ENCODE data around the gene MRPL14. TPM values are rescaled to one million over a fixed set of nuclear protein-coding genes. Genes with fewer than 3 reads are reported as not detected.

The MRPL14 gene
- total RNA-seq, 4 donors from 2014 or later: 100 to 180 (median 152) TPM

DNA sequence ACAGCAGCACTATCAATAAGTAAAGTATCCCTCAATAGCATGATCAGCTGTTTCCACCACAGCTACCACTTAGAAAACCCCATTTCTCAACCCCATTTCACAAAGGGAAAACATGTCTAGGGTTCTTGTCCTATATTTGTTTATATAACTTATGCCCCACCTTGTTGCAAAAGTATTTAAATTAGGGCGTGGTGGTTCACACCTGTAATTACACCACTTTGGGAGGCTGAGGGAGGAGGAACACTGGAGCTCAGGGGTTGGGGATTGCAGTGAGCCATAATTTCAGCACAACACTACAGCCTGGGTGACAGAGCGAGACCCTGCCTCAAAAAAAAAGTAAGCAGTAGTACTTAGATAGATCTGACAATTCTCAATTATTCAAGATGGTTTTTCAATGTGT is 3.7 kb downstream of the MRPL14 start:
- intact Hi-C loops (cut with DNase I; ENCODE audit: low total_unique reads): no loop called here
- no peaks in the 10 kb centered on the region for H3K36me3 ChIP-seq
- no peak overlapping the region for H3K4me3 ChIP-seq
- peak overlapping the region; percentile 77 to 100 (median 98) for H3K27ac ChIP-seq
- H3K4me1 ChIP-seq: peaks cover 83 to 85% of the 10 kb centered on the region in 2 donors
- no peaks in the 10 kb centered on the region for H3K27me3 ChIP-seq
- ATAC-seq (no peak), DNase-seq (no peak)
- H3K9me3 ChIP-seq: no peaks in the 10 kb centered on the region
- no peak for TF ChIP-seq POLR2A (IDR thresholded peaks at IDR 0.05)
- TF ChIP-seq, protein P1, sequence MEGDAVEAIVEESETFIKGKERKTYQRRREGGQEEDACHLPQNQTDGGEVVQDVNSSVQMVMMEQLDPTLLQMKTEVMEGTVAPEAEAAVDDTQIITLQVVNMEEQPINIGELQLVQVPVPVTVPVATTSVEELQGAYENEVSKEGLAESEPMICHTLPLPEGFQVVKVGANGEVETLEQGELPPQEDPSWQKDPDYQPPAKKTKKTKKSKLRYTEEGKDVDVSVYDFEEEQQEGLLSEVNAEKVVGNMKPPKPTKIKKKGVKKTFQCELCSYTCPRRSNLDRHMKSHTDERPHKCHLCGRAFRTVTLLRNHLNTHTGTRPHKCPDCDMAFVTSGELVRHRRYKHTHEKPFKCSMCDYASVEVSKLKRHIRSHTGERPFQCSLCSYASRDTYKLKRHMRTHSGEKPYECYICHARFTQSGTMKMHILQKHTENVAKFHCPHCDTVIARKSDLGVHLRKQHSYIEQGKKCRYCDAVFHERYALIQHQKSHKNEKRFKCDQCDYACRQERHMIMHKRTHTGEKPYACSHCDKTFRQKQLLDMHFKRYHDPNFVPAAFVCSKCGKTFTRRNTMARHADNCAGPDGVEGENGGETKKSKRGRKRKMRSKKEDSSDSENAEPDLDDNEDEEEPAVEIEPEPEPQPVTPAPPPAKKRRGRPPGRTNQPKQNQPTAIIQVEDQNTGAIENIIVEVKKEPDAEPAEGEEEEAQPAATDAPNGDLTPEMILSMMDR (IDR thresholded peaks at IDR 0.05 in 4 of 5, conservative IDR thresholded peaks at IDR 0.05 in 1 of 5): no peak
- in situ Hi-C loops (cut with MboI; ENCODE audit: low sequenced_read_pairs in 4 of 4): loop anchor here in 1 of 4 donors (25.0 kb wide), 1 partner anchor 114 kb away; the partner anchor contains the start of gene HSP90AB1

DNA sequence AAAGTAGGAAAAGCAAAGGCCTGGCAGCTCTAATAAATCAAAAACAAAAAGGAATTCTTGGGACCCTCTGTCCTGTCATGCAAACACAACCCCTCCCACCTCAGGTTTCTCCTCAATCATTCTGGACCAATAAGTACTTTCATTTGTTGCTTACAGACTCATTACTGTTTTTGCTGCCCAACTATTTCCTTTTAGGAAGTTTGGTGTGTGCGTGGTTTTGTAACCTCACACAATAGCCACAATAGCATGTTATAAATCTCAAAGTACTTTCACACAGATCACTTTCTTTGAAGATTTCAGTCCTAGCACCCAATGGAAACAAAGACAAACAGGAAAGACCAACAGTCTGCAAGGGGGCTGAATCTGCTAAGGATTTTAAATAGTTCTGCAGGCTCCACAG is 4.5 kb downstream of the MRPL14 start:
- intact Hi-C loops (cut with DNase I; ENCODE audit: low total_unique reads): no loop called here

GRCh38 chr6:44120692-44121443 is 6.4 kb downstream of the MRPL14 start:
- Histone ChIP-seq H3K4me1 (peaks cover 99% of the 10 kb centered on the region in 2 donors), H3K27me3 (no peaks in the 10 kb centered on the region), H3K4me3 (peak overlapping the region in 2 of 4 donors; percentile 0 to 6), H3K9me3 (no peaks in the 10 kb centered on the region), H3K27ac (peak overlapping the region; percentile 77 to 100 (median 98)), H3K36me3 (no peaks in the 10 kb centered on the region)
- ATAC-seq: peak; percentile 53 to 62
- intact Hi-C loops (cut with DNase I; ENCODE audit: low total_unique reads) (no loop called here), in situ Hi-C loops (cut with MboI; ENCODE audit: low sequenced_read_pairs in 4 of 4) (loop anchor here in 1 of 4 donors (25.0 kb wide), 1 partner anchor 116 kb away; the partner anchor contains the start of gene HSP90AB1)
- no peak for DNase-seq
- TF ChIP-seq POLR2A (IDR thresholded peaks at IDR 0.05): no peak
- TF ChIP-seq, protein P1 (IDR thresholded peaks at IDR 0.05 in 4 of 5, conservative IDR thresholded peaks at IDR 0.05 in 1 of 5): no peak

More for the DNA sequence above, 4.5 kb downstream of the MRPL14 start:
- ATAC-seq (no peak), DNase-seq (no peak)
- in situ Hi-C loops (cut with MboI; ENCODE audit: low sequenced_read_pairs in 4 of 4): loop anchor here in 1 of 4 donors (25.0 kb wide), 1 partner anchor 114 kb away; the partner anchor contains the start of gene HSP90AB1
- TF ChIP-seq, protein P1 (IDR thresholded peaks at IDR 0.05 in 4 of 5, conservative IDR thresholded peaks at IDR 0.05 in 1 of 5): no peak
- TF ChIP-seq POLR2A (IDR thresholded peaks at IDR 0.05): no peak
- Histone ChIP-seq H3K27me3 (no peaks in the 10 kb centered on the region), H3K4me3 (peak overlapping the region in 1 of 4 donors; percentile 7), H3K27ac (peak overlapping the region; percentile 77 to 100 (median 98)), H3K36me3 (no peaks in the 10 kb centered on the region), H3K4me1 (peaks cover 87 to 88% of the 10 kb centered on the region in 2 donors), H3K9me3 (no peaks in the 10 kb centered on the region)

- ATAC-seq (peak; percentile 6 to 17), DNase-seq (no peak)
- in situ Hi-C loops (cut with MboI; ENCODE audit: low sequenced_read_pairs in 4 of 4) (loop anchor here in 1 of 4 donors (25.0 kb wide), 1 partner anchor 118 kb away; the partner anchor contains the start of gene HSP90AB1), intact Hi-C loops (cut with DNase I; ENCODE audit: low total_unique reads) (no loop called here)
- H3K27me3 ChIP-seq: no peaks in the 10 kb centered on the region
- peak overlapping the region; percentile 77 to 100 (median 98) for H3K27ac ChIP-seq
- no peaks in the 10 kb centered on the region for H3K9me3 ChIP-seq
- peaks cover 94 to 98% of the 10 kb centered on the region in 2 donors for H3K4me1 ChIP-seq
- no peak for TF ChIP-seq POLR2A (IDR thresholded peaks at IDR 0.05)
- TF ChIP-seq, protein P1 (IDR thresholded peaks at IDR 0.05 in 4 of 5, conservative IDR thresholded peaks at IDR 0.05 in 1 of 5): no peak
- no peaks in the 10 kb centered on the region for H3K36me3 ChIP-seq
- no peak overlapping the region for H3K4me3 ChIP-seq
These were observed 7.5 kb downstream of the MRPL14 start for GRCh38 chr6:44119704-44120262.

Data from gastrocnemius medialis (tissue), 4 donors.